BLaER1 treated with 17β-estradiol and CSF1 and Interleukin-3, amounts not matched to agents 10 nM and 100 nM (cell line): ENCODE data around the gene HAUS1.
A peak's percentile ranks its signal among the peaks of the same experiment; 100 is the strongest.

ENCODE experiments used
- H3K27ac ChIP-seq, 11 experiments: shearing (Covaris generic); formaldehyde crosslinking; 2 replicates each; pipeline ENCODE4 v1.8.1; 2022
- H3K27me3 ChIP-seq, 11 experiments: shearing (Covaris generic); formaldehyde crosslinking; 2 replicates each; pipeline ENCODE4 v1.8.1; 2022
- H3K36me3 ChIP-seq, 11 experiments: shearing (Covaris generic); formaldehyde crosslinking; 2 replicates each; pipeline ENCODE4 v1.8.1; 2022
- H3K4me1 ChIP-seq, 10 experiments: shearing (Covaris generic); formaldehyde crosslinking; 2 replicates each; pipeline ENCODE4 v1.8.1; 2022
- H3K4me2 ChIP-seq, 11 experiments: shearing (Covaris generic); formaldehyde crosslinking; 2 replicates each; pipeline ENCODE4 v1.8.1; 2022
- H3K4me3 ChIP-seq, 10 experiments: shearing (Covaris generic); formaldehyde crosslinking; 2 replicates each; pipeline ENCODE4 v1.8.1; 2022
- H3K9ac ChIP-seq, 11 experiments: shearing (Covaris generic); formaldehyde crosslinking; 2 replicates each; pipeline ENCODE4 v1.8.1; 2022
- H3K9me3 ChIP-seq, 11 experiments: shearing (Covaris generic); formaldehyde crosslinking; replicated peaks in 1 of 11; 2 replicates each; pipeline ENCODE4 v1.8.1; 2022
- H4K20me1 ChIP-seq, 11 experiments: shearing (Covaris generic); formaldehyde crosslinking; 2 replicates each; pipeline ENCODE4 v1.8.1; 2022
- Cebpa-rat ChIP-seq, 11 experiments: shearing (Covaris generic); IDR thresholded peaks; 2 replicates each; pipeline ENCODE4 v1.8.1; 2022

HAUS1 gene

GRCh38 chr18:46164920-46165319, 60.7 kb downstream of the HAUS1 start:
- no peaks in the 10 kb centered on the region for H3K9me3 ChIP-seq
- H3K9ac ChIP-seq, result no peak overlapping the region
- H3K36me3 ChIP-seq, result no peaks in the 10 kb centered on the region
- no peak overlapping the region for H3K27ac ChIP-seq
- no peaks in the 10 kb centered on the region for H3K27me3 ChIP-seq
- no peak overlapping the region for H3K4me2 ChIP-seq
- TF ChIP-seq Cebpa-rat (IDR thresholded peaks at IDR 0.05), result no peak
- H3K4me1 ChIP-seq, result peaks cover 9 to 25% (median 13%) of the 10 kb centered on the region in 10 experiments
- no peak overlapping the region for H3K4me3 ChIP-seq
- no peaks in the 10 kb centered on the region for H4K20me1 ChIP-seq

- no peak overlapping the region for H3K27ac ChIP-seq
- H3K36me3 ChIP-seq, result no peaks in the 10 kb centered on the region
- H3K4me2 ChIP-seq, result no peak overlapping the region; a peak in 1 of 22 replicates
- TF ChIP-seq Cebpa-rat (IDR thresholded peaks at IDR 0.05), result no peak
- H3K4me3 ChIP-seq, result no peak overlapping the region
- peaks cover 9 to 25% (median 13%) of the 10 kb centered on the region in 10 experiments for H3K4me1 ChIP-seq
- no peaks in the 10 kb centered on the region for H4K20me1 ChIP-seq
- H3K27me3 ChIP-seq, result no peaks in the 10 kb centered on the region
- H3K9ac ChIP-seq, result no peak overlapping the region
- H3K9me3 ChIP-seq, result no peaks in the 10 kb centered on the region
These were observed 62.2 kb downstream of the HAUS1 start for GRCh38 chr18:46166261-46166970.

GRCh38 chr18:46167971-46168370, 63.8 kb downstream of the HAUS1 start:
- peaks cover 9 to 30% (median 15%) of the 10 kb centered on the region in 10 experiments for H3K4me1 ChIP-seq
- no peaks in the 10 kb centered on the region for H3K9me3 ChIP-seq
- TF ChIP-seq Cebpa-rat (IDR thresholded peaks at IDR 0.05), result no peak
- peak overlapping the region in 8 of 11 experiments; percentile 22 to 66 (median 40); a peak in 12 of 22 replicates for H3K27ac ChIP-seq
- H4K20me1 ChIP-seq, result no peaks in the 10 kb centered on the region
- H3K9ac ChIP-seq, result peak overlapping the region in 1 of 11 experiments; percentile 4; a peak in 1 of 22 replicates
- H3K4me3 ChIP-seq, result no peak overlapping the region; a peak in 2 of 20 replicates
- no peaks in the 10 kb centered on the region for H3K27me3 ChIP-seq
- peak overlapping the region; percentile 48 to 79 (median 70) for H3K4me2 ChIP-seq
- no peaks in the 10 kb centered on the region for H3K36me3 ChIP-seq

- no peak overlapping the region for H3K4me3 ChIP-seq
- peaks cover 0 to 6% (median 4%) of the 10 kb centered on the region in 11 experiments; a peak in 14 of 22 replicates for H4K20me1 ChIP-seq
- peaks cover 9 to 32% (median 15%) of the 10 kb centered on the region in 10 experiments for H3K4me1 ChIP-seq
- no peaks in the 10 kb centered on the region for H3K27me3 ChIP-seq
- H3K4me2 ChIP-seq, result no peak overlapping the region
- H3K9ac ChIP-seq, result no peak overlapping the region
- peak overlapping the region in 3 of 11 experiments; percentile 5 to 45 (median 26); a peak in 5 of 22 replicates for H3K27ac ChIP-seq
- H3K9me3 ChIP-seq, result no peaks in the 10 kb centered on the region
- TF ChIP-seq Cebpa-rat (IDR thresholded peaks at IDR 0.05), result no peak
- H3K36me3 ChIP-seq, result no peaks in the 10 kb centered on the region
These were observed 65.3 kb downstream of the HAUS1 start for GRCh38 chr18:46169464-46169941.

GRCh38 chr18:46171331-46171730, 67.1 kb downstream of the HAUS1 start:
- Histone ChIP-seq H3K27me3 (no peaks in the 10 kb centered on the region), H3K9ac (no peak overlapping the region), H4K20me1 (peaks cover 13 to 23% (median 21%) of the 10 kb centered on the region in 11 experiments; a peak in 21 of 22 replicates), H3K36me3 (no peaks in the 10 kb centered on the region), H3K4me2 (no peak overlapping the region), H3K4me3 (no peak overlapping the region), H3K27ac (no peak overlapping the region), H3K4me1 (peaks cover 21 to 44% (median 28%) of the 10 kb centered on the region in 10 experiments), H3K9me3 (no peaks in the 10 kb centered on the region)
- no peak for TF ChIP-seq Cebpa-rat (IDR thresholded peaks at IDR 0.05)

- Histone ChIP-seq H3K4me2 (peak overlapping the region; percentile 68 to 93 (median 87)), H3K27me3 (no peaks in the 10 kb centered on the region), H3K9me3 (no peaks in the 10 kb centered on the region), H4K20me1 (peaks cover 35 to 47% (median 44%) of the 10 kb centered on the region in 11 experiments; a peak in 21 of 22 replicates), H3K27ac (peak overlapping the region; percentile 83 to 95 (median 92)), H3K4me1 (peaks cover 17 to 40% (median 24%) of the 10 kb centered on the region in 10 experiments), H3K9ac (peak overlapping the region; percentile 91 to 98 (median 96)), H3K4me3 (peak overlapping the region; percentile 88 to 100 (median 97)), H3K36me3 (peaks cover 0 to 16% (median 0%) of the 10 kb centered on the region in 11 experiments; a peak in 6 of 22 replicates)
- no peak for TF ChIP-seq Cebpa-rat (IDR thresholded peaks at IDR 0.05)
These were observed 69.5 kb downstream of the HAUS1 start for GRCh38 chr18:46173393-46174341.

GRCh38 chr18:46174342-46175041, 70.3 kb downstream of the HAUS1 start:
- no peak for TF ChIP-seq Cebpa-rat (IDR thresholded peaks at IDR 0.05)
- Histone ChIP-seq H3K9ac (peak overlapping the region; percentile 91 to 98 (median 96)), H3K36me3 (peaks cover 0 to 18% (median 0%) of the 10 kb centered on the region in 11 experiments; a peak in 8 of 22 replicates), H3K4me2 (peak overlapping the region; percentile 73 to 94 (median 87)), H3K9me3 (no peaks in the 10 kb centered on the region), H3K27me3 (no peaks in the 10 kb centered on the region), H3K4me3 (peak overlapping the region; percentile 88 to 100 (median 97)), H3K4me1 (peaks cover 18 to 35% (median 24%) of the 10 kb centered on the region in 10 experiments), H3K27ac (peak overlapping the region; percentile 83 to 95 (median 92)), H4K20me1 (peaks cover 35 to 55% (median 52%) of the 10 kb centered on the region in 11 experiments; a peak in 21 of 22 replicates)

GRCh38 chr18:46176001-46176400, 71.8 kb downstream of the HAUS1 start:
- Histone ChIP-seq H3K4me3 (peak overlapping the region in 3 of 10 experiments; percentile 94 to 100 (median 98); a peak in 5 of 20 replicates), H3K9ac (peak overlapping the region in 2 of 11 experiments; percentile 60 to 97; a peak in 4 of 22 replicates), H3K36me3 (peaks cover 0 to 18% (median 0%) of the 10 kb centered on the region in 11 experiments; a peak in 8 of 22 replicates), H3K27me3 (no peaks in the 10 kb centered on the region), H3K4me1 (peaks cover 29 to 42% (median 33%) of the 10 kb centered on the region in 10 experiments), H3K4me2 (peak overlapping the region; percentile 73 to 94 (median 87)), H3K9me3 (no peaks in the 10 kb centered on the region), H4K20me1 (peaks cover 44 to 70% (median 67%) of the 10 kb centered on the region in 11 experiments; a peak in 21 of 22 replicates), H3K27ac (no peak overlapping the region)
- TF ChIP-seq Cebpa-rat (IDR thresholded peaks at IDR 0.05), result no peak
